ENCODE results near the gene SLC35G3.
"Not testable (repeated sequence)": the region's sequence is repeated elsewhere in the genome, so short reads cannot be mapped to it uniquely, and the experiment has no call there.

SLC35G3 gene

DNA sequence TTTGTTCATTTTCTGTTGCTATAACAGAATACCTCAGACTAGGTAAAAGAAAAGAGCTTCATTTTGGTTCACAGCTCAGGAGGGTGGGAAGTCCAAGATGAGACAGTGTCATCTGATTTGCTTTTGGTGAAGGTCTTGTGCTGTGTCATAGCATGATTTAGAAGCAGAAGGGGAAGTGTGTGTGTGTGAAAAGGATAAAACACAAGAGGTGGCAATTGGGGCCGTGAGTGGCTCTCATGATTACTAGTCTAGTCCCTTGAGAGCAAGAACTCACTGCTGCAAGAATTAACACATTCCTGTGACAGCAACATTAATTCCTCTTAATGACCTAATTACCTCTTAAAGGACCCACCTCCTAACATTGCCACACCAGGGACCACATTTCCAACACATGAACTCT, 8.3 kb downstream of the SLC35G3 start:
- H3K9me3 ChIP-seq (ENCODE audit: control insufficient read depth in 1 of 2, low read length in 2 of 2): no peaks in the 10 kb centered on the region
- H3K36me3 ChIP-seq (ENCODE audit: control insufficient read depth in 1 of 2, insufficient read depth in 2 of 2, low read length in 2 of 2): no peaks in the 10 kb centered on the region

DNA sequence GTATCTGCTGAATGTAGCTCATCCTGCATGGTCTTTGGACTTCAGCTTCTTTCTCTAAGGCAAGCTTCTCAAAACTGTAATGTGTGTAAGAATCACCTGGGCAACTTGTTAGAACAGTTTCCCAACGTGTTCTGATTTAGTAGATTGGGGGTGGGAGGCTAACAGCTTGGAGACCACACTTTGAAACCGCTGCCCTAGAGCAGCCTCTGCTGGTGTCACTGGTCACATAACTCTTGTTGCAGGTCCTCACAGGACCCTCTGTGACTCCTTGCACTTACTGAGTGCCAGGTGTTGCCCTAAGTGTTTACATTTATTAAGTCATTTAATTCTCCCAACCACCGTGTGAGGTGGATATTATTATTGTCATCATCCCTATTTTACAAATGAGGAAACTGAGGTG, 9.9 kb downstream of the SLC35G3 start:
- no peak overlapping the region for H3K4me3 ChIP-seq (ENCODE audit: low read depth in 1 of 2, low read length in 2 of 2)
- H3K9ac ChIP-seq (ENCODE audit: low read depth in 1 of 2, low read length in 2 of 2): no peak overlapping the region
- no peaks in the 10 kb centered on the region for H3K36me3 ChIP-seq (ENCODE audit: control insufficient read depth in 1 of 2, insufficient read depth in 2 of 2, low read length in 2 of 2)
- peaks cover 0 to 6% of the 10 kb centered on the region in 2 donors for H3K27me3 ChIP-seq (ENCODE audit: control insufficient read depth in 1 of 2, insufficient read depth in 2 of 2, low read length in 2 of 2)
- no peaks in the 10 kb centered on the region for H3K9me3 ChIP-seq (ENCODE audit: control insufficient read depth in 1 of 2, low read length in 2 of 2)
- H3K4me1 ChIP-seq (ENCODE audit: control insufficient read depth in 1 of 2, insufficient read depth in 2 of 2, low read length in 2 of 2): no peaks in the 10 kb centered on the region
- no peak overlapping the region for H3K27ac ChIP-seq (ENCODE audit: low read depth, low read length)

More for the DNA sequence above, 8.3 kb downstream of the SLC35G3 start:
- Histone ChIP-seq H3K4me1 (ENCODE audit: control insufficient read depth in 1 of 2, insufficient read depth in 2 of 2, low read length in 2 of 2) (no peaks in the 10 kb centered on the region), H3K9ac (ENCODE audit: low read depth in 1 of 2, low read length in 2 of 2) (no peak overlapping the region), H3K27me3 (ENCODE audit: control insufficient read depth in 1 of 2, insufficient read depth in 2 of 2, low read length in 2 of 2) (peaks cover 0 to 6% of the 10 kb centered on the region in 2 donors), H3K27ac (ENCODE audit: low read depth, low read length) (no peak overlapping the region), H3K4me3 (ENCODE audit: low read depth in 1 of 2, low read length in 2 of 2) (no peak overlapping the region)

DNA sequence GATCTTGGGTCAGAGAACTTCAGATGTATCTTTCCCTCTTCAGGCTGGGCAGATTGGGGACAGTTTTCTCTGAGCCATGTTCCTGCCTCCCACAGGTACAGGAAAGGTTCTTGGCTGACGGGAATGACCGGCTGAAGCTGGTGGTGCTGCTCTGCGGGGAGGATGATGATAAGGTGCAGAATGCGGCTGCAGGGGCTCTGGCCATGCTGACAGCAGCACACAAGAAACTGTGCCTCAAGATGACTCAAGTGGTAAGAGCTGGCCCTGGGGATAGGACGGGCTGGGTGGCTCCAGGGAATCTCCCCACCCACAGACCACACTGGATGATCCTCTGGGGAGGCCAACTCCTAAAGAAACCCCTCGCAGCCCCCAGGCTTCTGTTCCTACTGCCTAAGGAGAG, 10.9 kb downstream of the SLC35G3 start:
- Histone ChIP-seq H3K9me3 (ENCODE audit: control insufficient read depth in 1 of 2, low read length in 2 of 2) (no peaks in the 10 kb centered on the region), H3K27me3 (ENCODE audit: control insufficient read depth in 1 of 2, insufficient read depth in 2 of 2, low read length in 2 of 2) (peaks cover 0 to 6% of the 10 kb centered on the region in 2 donors), H3K36me3 (ENCODE audit: control insufficient read depth in 1 of 2, insufficient read depth in 2 of 2, low read length in 2 of 2) (no peaks in the 10 kb centered on the region), H3K4me1 (ENCODE audit: control insufficient read depth in 1 of 2, insufficient read depth in 2 of 2, low read length in 2 of 2) (no peaks in the 10 kb centered on the region), H3K4me3 (ENCODE audit: low read depth in 1 of 2, low read length in 2 of 2) (no peak overlapping the region), H3K9ac (ENCODE audit: low read depth in 1 of 2, low read length in 2 of 2) (no peak overlapping the region), H3K27ac (ENCODE audit: low read depth, low read length) (no peak overlapping the region)

DNA sequence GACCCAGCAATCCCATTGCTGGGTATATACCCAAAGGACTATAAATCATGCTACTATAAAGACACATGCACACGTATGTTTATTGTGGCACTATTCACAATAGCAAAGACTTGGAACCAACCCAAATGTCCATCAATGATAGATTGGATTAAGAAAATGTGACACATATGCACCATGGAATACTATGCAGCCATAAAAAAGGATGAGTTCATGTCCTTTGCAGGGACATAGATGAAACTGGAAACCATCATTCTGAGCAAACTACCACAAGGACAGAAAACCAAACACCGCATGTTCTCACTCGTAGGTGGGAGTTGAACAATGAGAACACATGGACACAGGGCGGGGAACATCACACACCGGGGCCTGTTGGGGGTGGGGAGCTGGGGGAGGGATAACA, 14.8 kb downstream of the SLC35G3 start:
- H3K36me3 ChIP-seq (ENCODE audit: control insufficient read depth in 1 of 2, insufficient read depth in 2 of 2, low read length in 2 of 2); H3K4me1 ChIP-seq (ENCODE audit: control insufficient read depth in 1 of 2, insufficient read depth in 2 of 2, low read length in 2 of 2); H3K27ac ChIP-seq (ENCODE audit: low read depth, low read length); H3K27me3 ChIP-seq (ENCODE audit: control insufficient read depth in 1 of 2, insufficient read depth in 2 of 2, low read length in 2 of 2); H3K4me3 ChIP-seq (ENCODE audit: low read depth in 1 of 2, low read length in 2 of 2); H3K9me3 ChIP-seq (ENCODE audit: control insufficient read depth in 1 of 2, low read length in 2 of 2); H3K9ac ChIP-seq (ENCODE audit: low read depth in 1 of 2, low read length in 2 of 2): not testable (repeated sequence)

DNA sequence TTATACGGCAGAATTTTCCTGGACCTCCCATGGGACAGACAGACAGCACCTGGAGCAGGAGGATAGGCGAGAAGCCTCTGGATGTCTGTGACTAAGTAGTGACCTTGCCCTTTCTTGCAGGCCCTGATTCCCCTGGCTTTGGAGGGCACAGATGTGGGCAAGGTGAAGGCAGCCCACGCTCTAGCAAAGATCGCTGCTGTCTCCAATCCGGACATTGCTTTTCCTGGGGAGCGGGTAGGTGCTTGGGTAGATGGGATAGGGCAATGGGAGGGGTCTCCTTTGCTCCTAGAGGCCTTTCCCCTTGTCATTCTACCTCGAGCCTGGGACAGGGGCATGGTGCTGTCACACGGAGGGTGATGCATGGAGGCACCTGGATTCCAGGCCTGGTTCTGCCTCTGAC, 17.3 kb downstream of the SLC35G3 start:
- H3K27me3 ChIP-seq (ENCODE audit: control insufficient read depth in 1 of 2, insufficient read depth in 2 of 2, low read length in 2 of 2): no peaks in the 10 kb centered on the region
- H3K36me3 ChIP-seq (ENCODE audit: control insufficient read depth in 1 of 2, insufficient read depth in 2 of 2, low read length in 2 of 2): no peaks in the 10 kb centered on the region
- H3K9ac ChIP-seq (ENCODE audit: low read depth in 1 of 2, low read length in 2 of 2): no peak overlapping the region
- H3K9me3 ChIP-seq (ENCODE audit: control insufficient read depth in 1 of 2, low read length in 2 of 2): no peaks in the 10 kb centered on the region
- no peaks in the 10 kb centered on the region for H3K4me1 ChIP-seq (ENCODE audit: control insufficient read depth in 1 of 2, insufficient read depth in 2 of 2, low read length in 2 of 2)
- no peak overlapping the region for H3K4me3 ChIP-seq (ENCODE audit: low read depth in 1 of 2, low read length in 2 of 2)
- H3K27ac ChIP-seq (ENCODE audit: low read depth, low read length): no peak overlapping the region

DNA sequence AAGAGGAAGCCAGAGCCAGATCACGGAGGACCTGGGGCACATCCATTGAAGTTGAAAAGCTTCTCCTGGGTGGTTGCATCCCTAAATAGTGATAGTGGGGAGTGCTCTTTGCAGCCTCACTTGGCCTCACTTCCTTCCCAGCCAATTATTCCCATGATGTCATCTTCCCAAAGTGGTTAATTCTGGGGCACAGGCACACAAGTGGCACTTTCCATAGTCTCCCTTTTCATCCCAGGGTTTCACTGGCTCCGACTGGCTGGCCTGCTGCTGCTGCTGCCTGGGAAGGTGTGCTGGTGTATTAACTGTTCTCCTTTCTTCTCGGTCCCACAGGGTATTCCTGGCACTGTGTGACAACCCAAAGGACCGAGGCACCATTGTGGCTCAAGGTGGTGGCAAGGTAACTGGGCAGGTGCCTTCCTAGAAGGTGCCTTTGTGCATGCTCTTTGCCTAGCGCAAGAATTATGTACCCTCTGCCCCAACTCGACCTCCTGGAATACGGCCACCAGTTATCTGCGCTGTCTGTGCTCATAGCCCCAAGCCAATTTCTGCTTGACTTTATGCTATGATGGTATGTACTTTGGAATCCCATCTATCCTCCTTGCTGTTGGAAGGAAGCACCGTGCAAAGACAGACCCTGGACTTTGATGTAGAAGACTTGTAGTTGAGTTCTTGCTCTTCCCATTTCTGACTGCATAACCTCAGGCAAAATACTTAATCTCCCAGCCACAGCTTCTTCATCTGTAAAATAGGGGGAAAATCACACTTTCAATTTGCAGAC, 18.4 kb downstream of the SLC35G3 start:
- Histone ChIP-seq H3K4me1 (ENCODE audit: control insufficient read depth in 1 of 2, insufficient read depth in 2 of 2, low read length in 2 of 2) (peaks cover 0 to 3% of the 10 kb centered on the region in 2 donors), H3K27ac (ENCODE audit: low read depth, low read length) (no peak overlapping the region), H3K27me3 (ENCODE audit: control insufficient read depth in 1 of 2, insufficient read depth in 2 of 2, low read length in 2 of 2) (no peaks in the 10 kb centered on the region), H3K36me3 (ENCODE audit: control insufficient read depth in 1 of 2, insufficient read depth in 2 of 2, low read length in 2 of 2) (no peaks in the 10 kb centered on the region), H3K9ac (ENCODE audit: low read depth in 1 of 2, low read length in 2 of 2) (no peak overlapping the region), H3K9me3 (ENCODE audit: control insufficient read depth in 1 of 2, low read length in 2 of 2) (no peaks in the 10 kb centered on the region), H3K4me3 (ENCODE audit: low read depth in 1 of 2, low read length in 2 of 2) (no peak overlapping the region)

DNA sequence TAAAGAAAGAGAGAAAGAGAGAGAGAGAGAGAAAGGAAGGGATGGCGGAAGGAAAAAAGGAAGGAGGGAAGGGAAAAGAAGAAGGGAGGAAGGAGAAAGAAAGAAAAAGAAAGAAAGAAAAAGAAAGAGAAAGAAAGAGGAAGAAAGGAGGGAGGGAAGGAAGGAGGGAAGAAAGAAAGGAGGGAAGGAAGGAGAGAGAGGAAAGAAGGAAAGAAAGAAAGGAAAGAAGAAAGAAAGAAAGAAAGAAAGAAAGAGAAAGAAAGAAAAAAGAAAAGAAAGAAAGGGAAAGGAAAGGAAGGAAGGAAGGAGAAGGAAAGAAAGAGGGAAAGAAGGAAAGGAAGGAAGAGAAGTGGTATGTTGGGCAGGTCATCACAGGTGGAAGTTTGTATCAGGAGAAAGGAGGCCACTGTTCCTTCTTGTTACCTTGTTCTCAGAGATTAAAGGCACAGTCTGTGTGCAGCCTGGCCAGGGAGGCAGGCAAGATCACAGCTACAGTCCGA, 19.3 kb downstream of the SLC35G3 start:
- Histone ChIP-seq H3K9ac (ENCODE audit: low read depth in 1 of 2, low read length in 2 of 2) (no peak overlapping the region), H3K4me3 (ENCODE audit: low read depth in 1 of 2, low read length in 2 of 2) (no peak overlapping the region), H3K9me3 (ENCODE audit: control insufficient read depth in 1 of 2, low read length in 2 of 2) (no peaks in the 10 kb centered on the region), H3K36me3 (ENCODE audit: control insufficient read depth in 1 of 2, insufficient read depth in 2 of 2, low read length in 2 of 2) (no peaks in the 10 kb centered on the region), H3K4me1 (ENCODE audit: control insufficient read depth in 1 of 2, insufficient read depth in 2 of 2, low read length in 2 of 2) (peaks cover 0 to 3% of the 10 kb centered on the region in 2 donors), H3K27ac (ENCODE audit: low read depth, low read length) (no peak overlapping the region), H3K27me3 (ENCODE audit: control insufficient read depth in 1 of 2, insufficient read depth in 2 of 2, low read length in 2 of 2) (no peaks in the 10 kb centered on the region)

DNA sequence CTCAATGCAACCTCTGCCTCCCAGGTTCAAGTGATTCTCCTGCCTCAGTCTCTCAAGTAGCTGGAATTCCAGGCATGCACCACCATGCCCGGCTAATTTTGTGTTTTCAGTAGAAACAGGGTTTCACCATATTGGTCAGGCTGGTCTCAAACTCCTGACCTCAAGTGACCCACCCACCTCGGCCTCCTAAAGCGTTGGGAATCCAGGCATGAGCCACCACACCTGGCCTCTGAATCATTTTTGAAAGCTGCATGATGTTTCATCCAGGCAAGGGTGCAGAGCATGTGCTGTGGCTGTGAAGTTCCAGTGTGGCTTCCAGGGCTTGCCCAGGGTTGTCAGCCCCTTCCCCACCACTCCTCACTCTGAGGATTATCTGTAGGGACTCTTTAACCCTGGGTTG, 21.9 kb downstream of the SLC35G3 start:
- H3K27ac ChIP-seq (ENCODE audit: low read depth, low read length); H3K9me3 ChIP-seq (ENCODE audit: control insufficient read depth in 1 of 2, low read length in 2 of 2): not testable (repeated sequence)

DNA sequence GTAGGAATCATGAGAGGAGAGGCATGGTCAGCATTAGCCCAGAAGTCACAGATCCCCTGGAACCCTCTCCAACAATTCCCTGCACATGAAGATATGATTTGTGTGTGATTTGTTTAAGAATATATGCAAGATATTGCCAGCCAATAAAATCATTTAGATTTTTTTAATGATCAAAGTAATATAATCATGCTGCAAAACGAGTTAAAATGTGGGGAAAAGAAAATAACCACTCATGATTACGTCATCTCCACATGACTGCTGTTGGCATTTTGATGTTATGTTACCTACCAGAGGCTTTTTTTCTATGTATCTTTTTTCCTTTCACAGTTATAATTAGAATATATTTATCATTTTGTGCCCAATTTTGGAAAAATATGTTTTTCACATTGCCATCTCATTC, 22.4 kb downstream of the SLC35G3 start:
- Histone ChIP-seq H3K4me3 (ENCODE audit: low read depth in 1 of 2, low read length in 2 of 2) (no peak overlapping the region), H3K27ac (ENCODE audit: low read depth, low read length) (no peak overlapping the region), H3K36me3 (ENCODE audit: control insufficient read depth in 1 of 2, insufficient read depth in 2 of 2, low read length in 2 of 2) (no peaks in the 10 kb centered on the region), H3K4me1 (ENCODE audit: control insufficient read depth in 1 of 2, insufficient read depth in 2 of 2, low read length in 2 of 2) (peaks cover 0 to 3% of the 10 kb centered on the region in 2 donors), H3K9me3 (ENCODE audit: control insufficient read depth in 1 of 2, low read length in 2 of 2) (no peaks in the 10 kb centered on the region), H3K9ac (ENCODE audit: low read depth in 1 of 2, low read length in 2 of 2) (no peak overlapping the region), H3K27me3 (ENCODE audit: control insufficient read depth in 1 of 2, insufficient read depth in 2 of 2, low read length in 2 of 2) (no peaks in the 10 kb centered on the region)

More for the DNA sequence above, 21.9 kb downstream of the SLC35G3 start:
- H3K4me3 ChIP-seq (ENCODE audit: low read depth in 1 of 2, low read length in 2 of 2); H3K4me1 ChIP-seq (ENCODE audit: control insufficient read depth in 1 of 2, insufficient read depth in 2 of 2, low read length in 2 of 2); H3K27me3 ChIP-seq (ENCODE audit: control insufficient read depth in 1 of 2, insufficient read depth in 2 of 2, low read length in 2 of 2); H3K9ac ChIP-seq (ENCODE audit: low read depth in 1 of 2, low read length in 2 of 2); H3K36me3 ChIP-seq (ENCODE audit: control insufficient read depth in 1 of 2, insufficient read depth in 2 of 2, low read length in 2 of 2): not testable (repeated sequence)

DNA sequence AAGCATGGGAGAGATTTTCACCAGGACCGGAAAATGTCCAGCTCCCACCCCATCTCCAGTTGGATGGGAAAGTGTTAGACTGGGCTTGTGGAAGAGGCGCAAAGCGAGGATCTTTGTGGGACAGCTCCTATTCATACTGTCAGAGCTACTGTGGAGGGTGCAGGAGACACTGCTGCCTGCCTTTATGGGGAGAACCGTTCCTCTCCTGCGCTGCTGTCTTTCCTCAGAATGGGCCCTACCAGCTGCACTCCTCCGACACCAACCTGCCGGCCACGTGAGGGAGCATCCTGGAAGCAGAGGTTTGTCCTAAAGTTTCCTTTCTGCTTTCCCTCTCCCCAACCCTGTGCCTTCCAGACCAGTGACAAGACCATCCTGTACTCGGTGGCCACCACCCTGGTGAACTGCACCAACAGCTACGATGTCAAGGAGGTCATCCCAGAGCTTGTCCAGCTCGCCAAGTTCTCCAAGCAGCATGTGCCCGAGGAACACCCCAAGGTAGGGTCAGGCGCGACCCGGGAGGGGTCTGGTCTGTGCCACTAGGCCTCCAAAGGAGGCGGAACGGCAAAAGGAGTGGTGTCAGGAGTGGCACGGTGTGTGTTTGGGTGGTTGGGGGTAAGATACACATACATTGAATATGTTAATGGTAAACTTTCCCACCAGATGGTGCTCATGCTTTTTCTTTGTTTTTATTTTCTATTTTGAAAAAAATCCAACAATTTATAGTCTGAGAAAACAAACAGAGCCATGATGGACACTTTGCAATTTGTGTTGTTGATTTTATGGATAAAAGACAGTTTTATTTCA, 23.0 kb downstream of the SLC35G3 start:
- Histone ChIP-seq H3K27me3 (ENCODE audit: control insufficient read depth in 1 of 2, insufficient read depth in 2 of 2, low read length in 2 of 2) (peaks cover 0 to 2% of the 10 kb centered on the region in 2 donors), H3K4me3 (ENCODE audit: low read depth in 1 of 2, low read length in 2 of 2) (no peak overlapping the region), H3K9ac (ENCODE audit: low read depth in 1 of 2, low read length in 2 of 2) (no peak overlapping the region), H3K9me3 (ENCODE audit: control insufficient read depth in 1 of 2, low read length in 2 of 2) (no peaks in the 10 kb centered on the region), H3K4me1 (ENCODE audit: control insufficient read depth in 1 of 2, insufficient read depth in 2 of 2, low read length in 2 of 2) (peaks cover 0 to 3% of the 10 kb centered on the region in 2 donors), H3K36me3 (ENCODE audit: control insufficient read depth in 1 of 2, insufficient read depth in 2 of 2, low read length in 2 of 2) (no peaks in the 10 kb centered on the region), H3K27ac (ENCODE audit: low read depth, low read length) (no peak overlapping the region)

Data from duodenal mucosa (tissue), 2 donors.